ENCODE data around the gene VAX1.

The VAX1 gene

GRCh38 chr10:117137031-117137910 is 799 bp downstream of the VAX1 start:
- H3K27me3 ChIP-seq (ENCODE audit: insufficient read depth, low read length): no peaks in the 10 kb centered on the region
- H4K20me1 ChIP-seq (ENCODE audit: insufficient read depth, low read length): no peaks in the 10 kb centered on the region
- H3K4me2 ChIP-seq (ENCODE audit: low read length): no peak overlapping the region

DNA sequence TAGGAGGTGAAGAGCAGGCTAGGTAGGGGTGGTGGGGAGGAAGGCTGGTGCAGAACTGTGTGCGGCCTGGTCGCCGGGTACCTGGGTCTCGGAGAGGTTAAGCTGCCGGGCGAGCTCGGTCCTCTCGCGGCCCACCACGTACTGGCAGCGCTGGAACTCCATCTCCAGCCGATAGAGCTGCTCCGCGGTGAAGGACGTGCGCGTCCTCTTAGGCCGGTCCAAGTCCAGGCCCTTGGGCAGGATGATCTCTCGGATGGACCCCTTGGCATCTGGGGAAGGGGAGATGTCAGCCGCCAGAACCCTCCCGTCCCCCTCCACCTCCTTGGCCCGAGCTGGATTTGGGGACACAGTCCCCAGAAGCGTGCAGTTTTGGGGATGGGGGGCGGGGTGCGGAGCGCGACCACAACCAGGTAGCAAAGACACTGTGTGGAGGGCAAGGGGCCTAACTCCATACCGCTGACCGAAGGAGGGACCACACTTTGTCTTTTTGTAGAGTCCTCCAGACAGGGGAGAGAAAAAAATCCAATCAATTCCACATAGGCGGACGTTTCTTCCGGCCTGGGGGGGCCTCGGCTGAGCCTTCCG is 1.6 kb downstream of the VAX1 start:
- H3K36me3 ChIP-seq (ENCODE audit: insufficient read depth, low read length): no peaks in the 10 kb centered on the region
- H3K79me2 ChIP-seq (ENCODE audit: insufficient read depth, low read length): no peaks in the 10 kb centered on the region
- no peak overlapping the region for H3K9ac ChIP-seq (ENCODE audit: low read length)
- no peak overlapping the region for H3K4me3 ChIP-seq (ENCODE audit: low read depth, low read length, poor library complexity, severe bottlenecking)
- no peaks in the 10 kb centered on the region for H3K27me3 ChIP-seq (ENCODE audit: insufficient read depth, low read length)
- no peaks in the 10 kb centered on the region for H3K4me1 ChIP-seq (ENCODE audit: insufficient read depth, low read length, severe bottlenecking)
- no peaks in the 10 kb centered on the region for H3K9me3 ChIP-seq (ENCODE audit: low read length)
- H4K20me1 ChIP-seq (ENCODE audit: insufficient read depth, low read length): no peaks in the 10 kb centered on the region
- no peaks in the 10 kb centered on the region for H3F3A ChIP-seq (ENCODE audit: insufficient read depth, low read length)
- no peaks in the 10 kb centered on the region for H3K9me2 ChIP-seq (ENCODE audit: low read depth, low read length)
- H3K4me2 ChIP-seq (ENCODE audit: low read length): no peak overlapping the region
- H2AFZ ChIP-seq (ENCODE audit: low read length): no peak overlapping the region
- H3K27ac ChIP-seq (ENCODE audit: low read depth, low read length, poor library complexity, severe bottlenecking): no peak overlapping the region
- TF ChIP-seq CTCF (IDR thresholded peaks at IDR 0.05; ENCODE audit: low read length) (no peak), EZH2 (IDR thresholded peaks at IDR 0.05; ENCODE audit: borderline replicate concordance, low read length) (no peak)

More at GRCh38 chr10:117137031-117137910, 799 bp downstream of the VAX1 start:
- H3K9me3 ChIP-seq (ENCODE audit: low read length): no peaks in the 10 kb centered on the region
- H3K9me2 ChIP-seq (ENCODE audit: low read depth, low read length): no peaks in the 10 kb centered on the region
- no peak overlapping the region for H2AFZ ChIP-seq (ENCODE audit: low read length)
- no peaks in the 10 kb centered on the region for H3K79me2 ChIP-seq (ENCODE audit: insufficient read depth, low read length)
- H3F3A ChIP-seq (ENCODE audit: insufficient read depth, low read length): no peaks in the 10 kb centered on the region
- no peak overlapping the region for H3K9ac ChIP-seq (ENCODE audit: low read length)
- no peak overlapping the region for H3K4me3 ChIP-seq (ENCODE audit: low read depth, low read length, poor library complexity, severe bottlenecking)
- H3K36me3 ChIP-seq (ENCODE audit: insufficient read depth, low read length): no peaks in the 10 kb centered on the region
- H3K27ac ChIP-seq (ENCODE audit: low read depth, low read length, poor library complexity, severe bottlenecking): no peak overlapping the region
- no peak for TF ChIP-seq CTCF (IDR thresholded peaks at IDR 0.05; ENCODE audit: low read length)
- TF ChIP-seq EZH2 (IDR thresholded peaks at IDR 0.05; ENCODE audit: borderline replicate concordance, low read length): no peak
- no peaks in the 10 kb centered on the region for H3K4me1 ChIP-seq (ENCODE audit: insufficient read depth, low read length, severe bottlenecking)

DNA sequence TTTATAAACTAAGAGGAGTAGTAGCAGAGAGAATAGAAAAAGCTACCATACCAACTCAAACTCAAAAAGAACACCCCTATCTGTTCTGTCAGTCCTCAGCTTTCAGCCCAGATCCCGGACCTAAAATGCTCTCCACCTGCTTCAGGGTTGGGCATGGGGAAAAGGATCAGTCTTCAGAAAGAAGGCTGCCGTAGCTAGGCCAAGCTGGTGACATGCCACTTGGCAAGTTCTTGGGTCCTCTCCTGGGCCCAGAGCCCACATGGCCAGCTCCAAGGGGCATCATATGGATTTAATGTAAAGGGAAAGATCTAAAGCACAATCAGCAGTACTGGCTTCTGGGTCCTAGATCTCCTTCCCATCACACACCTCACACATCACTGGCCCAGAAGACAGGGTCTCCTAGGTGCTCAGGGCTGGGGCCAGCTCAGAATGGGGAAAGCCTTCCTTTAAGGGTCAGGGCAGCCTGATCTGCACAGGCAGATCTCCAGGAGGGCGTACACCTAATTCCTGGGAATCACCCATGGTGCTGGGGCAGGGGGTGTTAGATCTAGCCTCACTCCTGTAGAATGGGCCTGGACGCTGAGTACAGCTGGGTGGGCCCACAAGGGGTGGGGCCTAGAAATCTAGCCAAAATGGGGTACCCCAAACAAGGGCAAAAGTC is 2.5 kb downstream of the VAX1 start:
- Histone ChIP-seq H3F3A (ENCODE audit: insufficient read depth, low read length) (no peaks in the 10 kb centered on the region), H3K4me3 (ENCODE audit: low read depth, low read length, poor library complexity, severe bottlenecking) (no peak overlapping the region), H3K4me1 (ENCODE audit: insufficient read depth, low read length, severe bottlenecking) (no peaks in the 10 kb centered on the region), H3K27ac (ENCODE audit: low read depth, low read length, poor library complexity, severe bottlenecking) (no peak overlapping the region), H3K9ac (ENCODE audit: low read length) (no peak overlapping the region), H2AFZ (ENCODE audit: low read length) (no peak overlapping the region), H3K9me2 (ENCODE audit: low read depth, low read length) (no peaks in the 10 kb centered on the region), H3K9me3 (ENCODE audit: low read length) (no peaks in the 10 kb centered on the region), H3K27me3 (ENCODE audit: insufficient read depth, low read length) (no peaks in the 10 kb centered on the region), H3K79me2 (ENCODE audit: insufficient read depth, low read length) (no peaks in the 10 kb centered on the region), H3K36me3 (ENCODE audit: insufficient read depth, low read length) (no peaks in the 10 kb centered on the region), H4K20me1 (ENCODE audit: insufficient read depth, low read length) (no peaks in the 10 kb centered on the region), H3K4me2 (ENCODE audit: low read length) (no peak overlapping the region)
- TF ChIP-seq CTCF (IDR thresholded peaks at IDR 0.05; ENCODE audit: low read length): no peak
- no peak for TF ChIP-seq EZH2 (IDR thresholded peaks at IDR 0.05; ENCODE audit: borderline replicate concordance, low read length)
